MM.1S (cell line): ENCODE results near the gene PAK1.

Experiments used
- CTCF ChIP-seq: fragments of 300-600 bp; sonication (generic); IDR thresholded peaks from 2 replicates; pipeline ENCODE4 v1.5.1; 2016; ENCODE audit warnings: antibody characterized with exemption, low read length, mixed read lengths
- EZH2 ChIP-seq: fragments of 300-600 bp; sonication (generic); optimal IDR thresholded peaks from 2 replicates; pipeline ENCODE3; 2017; ENCODE audit warnings: low read depth, mild to moderate bottlenecking, antibody characterized with exemption, low read length, mixed read lengths
- EZH2phosphoT487 ChIP-seq: fragments of 300-600 bp; sonication (generic); IDR thresholded peaks from 2 replicates; pipeline ENCODE4 v1.6.1; 2018; ENCODE audit warnings: antibody characterized with exemption, low read length

GRCh38 chr11:77412814-77413213 lies 61.1 kb downstream of the PAK1 start:
- TF ChIP-seq CTCF (no peak), EZH2 (no peak), EZH2phosphoT487 (no peak)
